ENCODE data around the gene ENSA. TPM values are rescaled to one million over a fixed set of nuclear protein-coding genes. Genes with fewer than 3 reads are reported as not detected.
"Not testable (repeated sequence)": the region's sequence is repeated elsewhere in the genome, so short reads cannot be mapped to it uniquely, and the experiment has no call there.

ENSA gene
- total and polyA plus RNA-seq, 2 donors from 2014 or later, result 172 to 193 TPM

- Histone ChIP-seq H3K4me3 (ENCODE audit: low read length in 3 of 3) (no peak overlapping the region), H3K9ac (ENCODE audit: low read length in 3 of 3) (no peak overlapping the region), H3K4me1 (ENCODE audit: control insufficient read depth in 2 of 3, insufficient read depth in 2 of 3, low read depth in 1 of 3, low read length in 3 of 3) (peaks cover 0 to 4% (median 4%) of the 10 kb centered on the region in 3 donors), H3K27ac (ENCODE audit: low read depth in 2 of 2, low read length in 2 of 2) (no peak overlapping the region), H3K27me3 (ENCODE audit: control insufficient read depth, insufficient read depth, low read length) (no peaks in the 10 kb centered on the region), H3K9me3 (ENCODE audit: control insufficient read depth in 2 of 3, insufficient read depth in 1 of 3, low read length in 3 of 3) (no peaks in the 10 kb centered on the region), H3K36me3 (ENCODE audit: control insufficient read depth in 2 of 3, insufficient read depth in 3 of 3, low read length in 3 of 3) (peaks cover 0 to 4% (median 0%) of the 10 kb centered on the region in 3 donors)
- intact Hi-C loops (cut with DNase I), result no loop called here
- no peak for TF ChIP-seq CTCF (IDR thresholded peaks at IDR 0.05; ENCODE audit: borderline replicate concordance, extremely low read depth, insufficient read depth)
- DNase-seq, result no peak
- FAIRE-seq, result no peak
These were observed 27.9 kb downstream of the ENSA start for GRCh38 chr1:150601540-150601939.

GRCh38 chr1:150598346-150598745 lies 31.1 kb downstream of the ENSA start:
- FAIRE-seq; H3K27ac ChIP-seq (ENCODE audit: low read depth in 2 of 2, low read length in 2 of 2); H3K9me3 ChIP-seq (ENCODE audit: control insufficient read depth in 2 of 3, insufficient read depth in 1 of 3, low read length in 3 of 3); H3K27me3 ChIP-seq (ENCODE audit: control insufficient read depth, insufficient read depth, low read length); DNase-seq; H3K36me3 ChIP-seq (ENCODE audit: control insufficient read depth in 2 of 3, insufficient read depth in 3 of 3, low read length in 3 of 3); H3K9ac ChIP-seq (ENCODE audit: low read length in 3 of 3); H3K4me1 ChIP-seq (ENCODE audit: control insufficient read depth in 2 of 3, insufficient read depth in 2 of 3, low read depth in 1 of 3, low read length in 3 of 3); intact Hi-C loops (cut with DNase I); H3K4me3 ChIP-seq (ENCODE audit: low read length in 3 of 3): not testable (repeated sequence)

- intact Hi-C loops (cut with DNase I), result no loop called here
- Histone ChIP-seq H3K4me1 (ENCODE audit: control insufficient read depth in 2 of 3, insufficient read depth in 2 of 3, low read depth in 1 of 3, low read length in 3 of 3) (no peaks in the 10 kb centered on the region), H3K9ac (ENCODE audit: low read length in 3 of 3) (no peak overlapping the region), H3K9me3 (ENCODE audit: control insufficient read depth in 2 of 3, insufficient read depth in 1 of 3, low read length in 3 of 3) (no peaks in the 10 kb centered on the region), H3K4me3 (ENCODE audit: low read length in 3 of 3) (no peak overlapping the region), H3K27ac (ENCODE audit: low read depth in 2 of 2, low read length in 2 of 2) (no peak overlapping the region), H3K27me3 (ENCODE audit: control insufficient read depth, insufficient read depth, low read length) (no peaks in the 10 kb centered on the region), H3K36me3 (ENCODE audit: control insufficient read depth in 2 of 3, insufficient read depth in 3 of 3, low read length in 3 of 3) (peaks cover 0 to 4% (median 0%) of the 10 kb centered on the region in 3 donors)
- TF ChIP-seq CTCF (IDR thresholded peaks at IDR 0.05; ENCODE audit: borderline replicate concordance, extremely low read depth, insufficient read depth), result no peak
- no peak for FAIRE-seq
- no peak for DNase-seq
These were observed 32.4 kb downstream of the ENSA start for GRCh38 chr1:150596976-150597375.

GRCh38 chr1:150596095-150596892 lies 33.1 kb downstream of the ENSA start:
- Histone ChIP-seq H3K27me3 (ENCODE audit: control insufficient read depth, insufficient read depth, low read length) (no peaks in the 10 kb centered on the region), H3K4me3 (ENCODE audit: low read length in 3 of 3) (no peak overlapping the region), H3K27ac (ENCODE audit: low read depth in 2 of 2, low read length in 2 of 2) (no peak overlapping the region), H3K36me3 (ENCODE audit: control insufficient read depth in 2 of 3, insufficient read depth in 3 of 3, low read length in 3 of 3) (peaks cover 0 to 4% (median 0%) of the 10 kb centered on the region in 3 donors), H3K4me1 (ENCODE audit: control insufficient read depth in 2 of 3, insufficient read depth in 2 of 3, low read depth in 1 of 3, low read length in 3 of 3) (no peaks in the 10 kb centered on the region), H3K9me3 (ENCODE audit: control insufficient read depth in 2 of 3, insufficient read depth in 1 of 3, low read length in 3 of 3) (no peaks in the 10 kb centered on the region), H3K9ac (ENCODE audit: low read length in 3 of 3) (no peak overlapping the region)
- DNase-seq (no peak), FAIRE-seq (no peak)
- TF ChIP-seq CTCF (IDR thresholded peaks at IDR 0.05; ENCODE audit: borderline replicate concordance, extremely low read depth, insufficient read depth), result no peak
- intact Hi-C loops (cut with DNase I), result no loop called here
